Femur (tissue), 1 donor: ENCODE measurements around the gene KCNT1.
A peak's percentile ranks its signal among the peaks of the same experiment; 100 is the strongest.

ENCODE experiments used
- DNase-seq: peaks from one replicate; pipeline ENCODE4 v3.0.0-alpha.2; 2017

Gene KCNT1

GRCh38 chr9:135804581-135805421 is 102.8 kb downstream of the KCNT1 start:
- DNase-seq = no peak

- peak; percentile 7 for DNase-seq
Measured at GRCh38 chr9:135805422-135806022, 103.5 kb downstream of the KCNT1 start.

- no peak for DNase-seq
Measured at GRCh38 chr9:135809166-135809565, 107.2 kb downstream of the KCNT1 start.

DNA sequence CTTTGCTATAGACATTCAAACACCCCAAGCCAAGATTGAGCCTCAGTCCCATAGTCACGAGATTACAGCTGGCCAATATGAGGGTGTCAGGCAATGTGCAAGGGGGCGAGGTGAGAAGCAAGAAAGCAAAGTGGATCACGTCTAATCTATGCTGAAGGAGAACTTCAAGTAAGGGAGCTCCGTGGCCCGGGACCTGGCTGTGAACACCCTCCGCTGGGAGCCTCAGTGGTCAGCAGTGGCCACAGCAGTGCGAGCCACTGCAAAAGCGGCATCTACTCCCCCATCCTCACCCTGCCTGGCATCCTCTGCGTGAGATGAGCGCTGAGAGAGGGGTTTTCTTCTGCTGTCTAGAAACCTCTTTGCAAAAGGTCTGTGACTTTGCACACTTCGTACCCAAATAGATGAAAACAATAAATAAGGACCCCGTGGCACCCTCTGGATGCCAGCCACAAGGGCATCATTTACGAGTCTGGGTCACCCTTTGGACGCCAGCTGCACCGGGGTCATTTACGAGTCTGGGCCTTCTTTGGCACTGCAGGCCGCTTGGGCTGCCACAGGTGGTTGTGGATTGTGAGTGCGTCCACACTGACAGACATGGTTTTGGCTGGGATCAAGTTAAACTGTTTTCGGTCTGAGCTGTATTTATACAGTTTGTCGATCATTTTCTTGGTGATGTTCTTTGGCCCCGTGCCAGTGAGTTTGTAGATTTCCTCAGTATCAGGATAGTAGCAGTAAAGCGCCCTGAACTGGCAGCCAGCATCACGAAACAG is 109.0 kb downstream of the KCNT1 start:
- DNase-seq = peak; percentile 16

- peak; percentile 67 for DNase-seq
Measured at GRCh38 chr9:135811801-135812200, 109.8 kb downstream of the KCNT1 start.

DNA sequence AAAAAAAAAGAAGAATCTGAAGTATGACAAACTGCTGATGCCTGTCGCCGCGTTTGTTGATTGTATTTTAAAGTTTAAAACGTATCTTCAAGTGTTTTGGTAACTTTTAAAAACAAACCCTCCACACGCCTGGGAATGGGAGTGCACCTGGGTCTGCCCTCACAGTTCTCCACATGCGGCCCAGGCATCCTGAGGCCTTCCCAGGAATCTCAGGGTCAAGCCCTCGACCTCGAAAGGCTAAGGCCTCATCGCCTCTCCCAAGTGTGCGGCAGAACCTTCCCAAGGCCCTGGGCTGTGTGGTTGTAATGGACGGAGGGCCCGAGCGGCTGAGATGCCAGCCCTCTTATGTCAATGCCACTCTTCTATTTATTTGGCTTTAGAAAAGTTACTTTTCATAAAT is 111.0 kb downstream of the KCNT1 start:
- DNase-seq = no peak

GRCh38 chr9:135813671-135814290 is 111.8 kb downstream of the KCNT1 start:
- DNase-seq = no peak

- DNase-seq = no peak
Measured at GRCh38 chr9:135814421-135815095, 112.6 kb downstream of the KCNT1 start.

DNA sequence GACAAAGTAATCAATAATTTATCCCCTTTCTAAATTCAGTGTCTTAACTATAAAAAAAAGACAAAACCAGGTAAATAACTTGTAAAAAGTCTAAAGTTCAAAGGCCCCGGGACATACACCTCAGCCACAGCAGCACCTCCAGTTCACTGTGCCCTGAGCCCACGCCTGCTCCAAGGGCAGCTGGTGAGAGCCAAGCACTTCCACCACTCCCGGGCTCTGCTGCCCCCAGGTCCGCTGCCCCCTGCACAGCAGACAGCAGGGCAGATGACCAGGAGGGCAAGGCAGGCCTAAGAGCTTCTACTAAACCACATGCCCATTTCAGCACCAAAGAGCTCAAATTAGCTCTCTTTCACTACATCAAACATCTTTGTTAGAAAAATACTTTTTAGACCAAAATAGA is 113.4 kb downstream of the KCNT1 start:
- no peak for DNase-seq

GRCh38 chr9:135815830-135816650 is 114.1 kb downstream of the KCNT1 start:
- DNase-seq = peak; percentile 47

GRCh38 chr9:135816651-135816970 is 114.6 kb downstream of the KCNT1 start:
- DNase-seq = no peak

DNA sequence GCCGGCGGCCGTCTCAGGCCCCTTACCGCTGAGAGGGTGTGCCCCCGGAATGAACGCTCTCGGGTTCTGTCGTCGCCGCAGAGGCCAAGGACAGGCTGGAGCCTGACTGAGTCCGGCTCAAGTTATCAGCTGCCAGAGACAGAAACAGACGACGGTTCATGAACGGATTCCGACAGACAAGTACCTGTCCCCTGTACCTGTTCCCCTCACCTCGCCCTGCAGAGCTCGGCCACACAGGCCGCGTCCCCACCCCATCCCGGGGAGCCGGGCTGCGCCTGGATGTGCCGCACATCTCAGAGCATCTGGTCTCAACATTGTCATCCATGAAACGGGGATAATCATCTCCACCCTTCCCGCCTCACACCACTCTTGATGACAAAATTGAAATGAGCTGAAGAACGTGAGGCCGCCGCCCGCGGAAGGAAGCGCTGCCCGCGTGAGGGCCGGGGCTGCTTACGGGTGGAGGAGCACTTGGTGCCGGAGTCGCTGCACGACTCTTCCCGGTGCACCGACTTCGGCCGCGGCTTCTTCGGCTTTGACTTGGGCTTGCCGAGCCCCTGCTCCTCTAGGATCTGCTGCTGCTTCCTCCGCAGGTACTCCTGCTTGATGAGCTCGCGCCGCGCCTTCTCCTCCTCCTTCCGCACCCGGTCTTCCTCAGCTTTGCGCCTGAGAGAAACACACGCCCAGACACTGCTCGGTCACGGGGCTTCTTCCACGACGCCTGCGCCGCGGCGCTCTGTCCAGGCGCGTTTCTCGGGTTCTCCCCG is 116.1 kb downstream of the KCNT1 start:
- no peak for DNase-seq

- DNase-seq = no peak
Measured at GRCh38 chr9:135818718-135819475, 116.9 kb downstream of the KCNT1 start.

DNA sequence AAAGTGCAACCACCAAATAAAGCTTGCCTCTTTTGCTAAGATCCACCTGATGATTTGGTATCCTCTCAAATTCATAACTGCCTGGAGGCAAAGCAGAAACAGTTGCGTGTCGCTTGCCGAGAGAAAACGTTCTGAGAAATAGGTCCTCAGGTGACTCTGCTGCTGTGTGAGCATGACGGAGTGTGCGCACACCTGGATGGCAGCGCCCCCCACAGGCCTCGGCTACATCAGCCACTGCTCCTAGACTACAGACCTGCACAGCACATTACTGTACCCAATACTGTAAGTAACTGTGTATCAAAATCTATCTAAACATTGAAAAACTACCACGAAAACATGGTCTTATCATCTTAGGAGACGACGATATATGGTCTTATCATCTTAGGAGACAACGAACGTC is 117.9 kb downstream of the KCNT1 start:
- DNase-seq = no peak

GRCh38 chr9:135820661-135821060 is 118.7 kb downstream of the KCNT1 start:
- no peak for DNase-seq

DNA sequence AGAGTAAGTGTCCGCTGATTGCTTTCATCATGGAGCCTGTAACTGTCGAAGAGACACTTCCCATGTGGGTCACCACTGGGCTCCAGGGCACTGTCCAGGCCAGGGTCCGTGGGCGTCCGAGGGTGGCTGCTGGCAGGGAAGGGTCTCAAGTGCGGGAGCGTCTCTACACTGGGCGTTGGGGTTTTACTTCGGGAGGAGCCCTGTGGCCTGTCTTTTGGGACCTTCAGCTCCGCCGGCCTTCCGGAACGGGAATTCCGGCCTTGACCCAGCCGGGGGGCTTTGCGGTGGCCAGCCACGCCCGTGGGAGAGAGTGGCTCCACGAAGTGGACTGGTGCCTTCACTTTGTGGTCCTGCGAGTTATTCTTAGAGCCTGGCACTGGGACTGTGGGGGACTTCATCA is 119.1 kb downstream of the KCNT1 start:
- DNase-seq = no peak

DNA sequence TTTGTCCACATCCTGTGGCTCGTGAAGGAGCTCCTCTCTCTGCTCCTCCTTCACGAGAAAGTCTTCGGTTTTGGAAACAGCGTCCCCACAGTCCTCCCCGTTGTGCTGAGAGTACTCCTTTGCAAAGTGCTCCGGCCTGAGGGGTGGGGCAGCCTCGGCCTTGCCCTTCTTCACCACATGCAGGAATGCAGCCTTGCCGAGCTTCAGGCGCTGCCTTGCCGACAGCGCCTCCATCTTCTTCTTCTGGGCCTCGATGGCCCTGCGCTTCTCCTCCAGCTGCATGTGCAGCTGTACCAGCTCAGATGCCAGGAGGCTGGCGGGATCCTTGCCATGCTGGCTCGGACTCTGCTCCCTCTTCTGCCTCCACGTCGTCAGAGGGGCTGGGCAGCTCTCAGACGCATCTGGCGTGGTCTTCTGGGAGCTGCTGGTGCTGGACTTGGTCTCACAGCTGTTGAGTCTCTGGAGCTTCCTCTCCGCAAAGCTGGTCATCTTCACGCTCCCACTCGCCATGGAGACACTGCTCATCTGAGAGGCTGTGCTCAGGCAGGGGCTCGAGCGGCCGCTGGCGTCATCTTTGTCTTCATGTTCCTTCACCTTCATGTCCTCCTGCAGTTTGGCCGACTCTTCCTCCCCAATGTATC is 119.9 kb downstream of the KCNT1 start:
- DNase-seq = peak; percentile 47

DNA sequence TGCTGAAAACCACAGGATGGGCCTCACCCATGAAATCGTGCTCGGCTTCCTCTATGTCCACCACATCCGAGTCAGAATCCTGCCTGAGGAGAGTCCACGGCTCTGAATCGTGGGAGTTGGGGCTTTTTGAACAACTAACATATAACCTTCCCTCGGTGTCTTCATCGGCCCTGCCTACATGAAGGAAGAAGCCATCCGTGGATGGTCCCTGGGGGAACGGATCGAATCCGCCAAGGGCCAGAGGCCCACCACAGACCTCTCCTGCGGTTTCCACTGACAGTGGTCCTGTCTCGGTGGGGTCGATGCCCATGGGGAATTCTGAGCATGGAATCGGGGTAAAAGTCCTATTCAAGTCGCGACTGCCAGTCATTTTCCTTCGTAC is 120.4 kb downstream of the KCNT1 start:
- no peak for DNase-seq

- no peak for DNase-seq
Measured at GRCh38 chr9:135823036-135823435, 121.1 kb downstream of the KCNT1 start.
